VCaP (cell line): ENCODE data around the gene GLA.
A peak's percentile ranks its signal among the peaks of the same experiment; 100 is the strongest.

ENCODE experiments used
- H3K27ac ChIP-seq: fragments of 450-650 bp; 2 replicates; pipeline ENCODE4 v1.5.1; 2017
- TF ChIP-seq, protein P1 (sequence below): fragments of 450-650 bp; conservative IDR thresholded peaks from 2 replicates; pipeline ENCODE4 v1.5.1; 2017; ENCODE audit warnings: mild to moderate bottlenecking, moderate library complexity

Gene GLA

GRCh38 chrX:101411984-101412383, 4.3 kb upstream of the GLA start:
- TF ChIP-seq, protein P1, sequence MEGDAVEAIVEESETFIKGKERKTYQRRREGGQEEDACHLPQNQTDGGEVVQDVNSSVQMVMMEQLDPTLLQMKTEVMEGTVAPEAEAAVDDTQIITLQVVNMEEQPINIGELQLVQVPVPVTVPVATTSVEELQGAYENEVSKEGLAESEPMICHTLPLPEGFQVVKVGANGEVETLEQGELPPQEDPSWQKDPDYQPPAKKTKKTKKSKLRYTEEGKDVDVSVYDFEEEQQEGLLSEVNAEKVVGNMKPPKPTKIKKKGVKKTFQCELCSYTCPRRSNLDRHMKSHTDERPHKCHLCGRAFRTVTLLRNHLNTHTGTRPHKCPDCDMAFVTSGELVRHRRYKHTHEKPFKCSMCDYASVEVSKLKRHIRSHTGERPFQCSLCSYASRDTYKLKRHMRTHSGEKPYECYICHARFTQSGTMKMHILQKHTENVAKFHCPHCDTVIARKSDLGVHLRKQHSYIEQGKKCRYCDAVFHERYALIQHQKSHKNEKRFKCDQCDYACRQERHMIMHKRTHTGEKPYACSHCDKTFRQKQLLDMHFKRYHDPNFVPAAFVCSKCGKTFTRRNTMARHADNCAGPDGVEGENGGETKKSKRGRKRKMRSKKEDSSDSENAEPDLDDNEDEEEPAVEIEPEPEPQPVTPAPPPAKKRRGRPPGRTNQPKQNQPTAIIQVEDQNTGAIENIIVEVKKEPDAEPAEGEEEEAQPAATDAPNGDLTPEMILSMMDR = no peak
- no peak overlapping the region for H3K27ac ChIP-seq

GRCh38 chrX:101410461-101410860, 2.7 kb upstream of the GLA start:
- no peak overlapping the region for H3K27ac ChIP-seq
- TF ChIP-seq, protein P1 = no peak

- H3K27ac ChIP-seq = 0 out of 2 replicates have a peak overlapping the region, but pooled peaks have one; percentile 55
- TF ChIP-seq, protein P1 = no peak
Observed at GRCh38 chrX:101409043-101409442, 1.3 kb upstream of the GLA start.

GRCh38 chrX:101408532-101408841, 762 bp upstream of the GLA start:
- H3K27ac ChIP-seq = peak overlapping the region; percentile 55
- TF ChIP-seq, protein P1 = no peak

- H3K27ac ChIP-seq = peak overlapping the region; percentile 55
- TF ChIP-seq, protein P1 = no peak
Observed at GRCh38 chrX:101407167-101407747, 468 bp downstream of the GLA start.

GRCh38 chrX:101399825-101400224, 7.9 kb downstream of the GLA start:
- TF ChIP-seq, protein P1 = no peak
- H3K27ac ChIP-seq = no peak overlapping the region

GRCh38 chrX:101398694-101399093, 9.0 kb downstream of the GLA start:
- TF ChIP-seq, protein P1 = no peak
- H3K27ac ChIP-seq = no peak overlapping the region
